Stimulated activated CD8-positive, alpha-beta memory T cell treated with anti-CD3 and anti-CD28 coated beads, Interleukin-12 subunit alpha, Interleukin-12 subunit beta, amount 100 ng/mL, for 1 hour (primary cell): ENCODE results near the gene ASB16.
"Not testable (repeated sequence)": the region's sequence is repeated elsewhere in the genome, so short reads cannot be mapped to it uniquely, and the experiment has no call there.

Experiments used
- DNase-seq: peaks from one replicate; pipeline ENCODE4 v3.0.0-alpha.2; 2020; ENCODE audit warnings: low read depth

Gene ASB16

GRCh38 chr17:44147812-44148211, 22.7 kb upstream of the ASB16 start:
- DNase-seq: no peak

DNA sequence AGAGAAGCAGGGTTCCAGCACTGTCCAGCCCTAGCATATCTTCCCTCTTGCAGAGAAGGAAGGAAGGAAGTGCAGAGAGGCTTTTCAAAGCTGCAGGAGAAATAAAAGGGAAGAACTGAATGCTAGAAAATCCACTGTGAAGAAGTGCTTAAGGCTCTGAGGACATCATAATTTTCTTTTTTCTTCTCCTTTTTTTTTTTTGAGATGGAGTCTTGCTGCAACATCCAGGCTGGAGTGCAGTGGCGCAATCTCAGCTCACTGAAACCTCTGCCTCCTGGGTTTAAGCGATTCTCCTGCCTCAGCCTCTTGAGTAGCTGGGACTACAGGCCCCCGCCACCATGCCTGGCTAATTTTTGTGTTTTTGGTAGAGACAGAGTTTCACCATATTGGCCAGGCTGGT, 21.4 kb upstream of the ASB16 start:
- DNase-seq: not testable (repeated sequence)

DNA sequence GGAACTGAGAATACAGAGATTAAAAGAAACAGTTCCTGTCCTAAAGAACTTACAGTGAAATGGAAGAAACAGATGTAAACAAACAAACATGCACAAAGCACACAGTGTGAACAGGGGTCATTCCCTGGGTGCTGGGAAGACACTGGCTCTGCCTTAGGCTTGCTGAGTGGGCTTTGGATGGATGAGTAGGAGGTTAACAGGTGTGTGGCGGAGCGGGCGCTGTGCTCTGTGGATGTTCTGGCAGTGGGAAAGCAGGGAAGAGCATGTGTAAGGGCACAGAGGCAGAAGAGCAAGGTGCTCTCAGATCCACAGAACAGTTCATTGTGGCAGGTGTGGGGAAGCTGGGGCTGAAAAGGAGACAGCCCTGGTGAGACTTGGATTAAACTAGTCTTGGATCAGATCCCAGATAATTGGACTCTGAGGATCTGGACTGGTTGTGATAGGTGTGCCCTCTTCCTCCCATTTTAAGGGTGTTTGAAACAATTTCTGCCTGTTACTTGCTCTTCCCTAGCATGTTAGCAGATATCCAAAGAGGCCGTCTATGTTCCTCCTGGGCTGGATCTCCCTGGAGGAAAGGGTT, 20.7 kb upstream of the ASB16 start:
- DNase-seq: no peak

GRCh38 chr17:44152875-44153274, 17.6 kb upstream of the ASB16 start:
- DNase-seq: no peak

DNA sequence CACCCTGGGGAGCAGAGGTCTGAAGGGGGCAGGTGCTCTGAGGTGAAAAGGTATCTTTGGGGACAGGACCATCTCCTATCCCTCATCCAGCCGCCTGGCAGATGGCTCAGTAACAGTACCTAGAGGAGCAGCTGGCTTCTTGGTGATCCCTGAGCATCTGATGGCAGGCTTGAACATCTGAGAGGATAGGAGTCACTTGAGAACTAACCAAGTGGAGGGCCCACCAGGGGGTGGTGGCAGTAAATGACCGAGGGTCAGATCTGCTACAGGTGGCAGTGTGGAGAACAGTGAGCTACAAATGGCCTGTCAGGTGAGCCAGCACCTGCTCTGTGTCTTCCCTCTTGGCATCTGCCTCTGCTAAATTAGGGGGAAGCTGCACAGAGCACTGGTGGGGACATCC, 15.0 kb upstream of the ASB16 start:
- no peak for DNase-seq

- DNase-seq: peak; percentile 11
Measured at GRCh38 chr17:44159519-44160210, 10.8 kb upstream of the ASB16 start.

DNA sequence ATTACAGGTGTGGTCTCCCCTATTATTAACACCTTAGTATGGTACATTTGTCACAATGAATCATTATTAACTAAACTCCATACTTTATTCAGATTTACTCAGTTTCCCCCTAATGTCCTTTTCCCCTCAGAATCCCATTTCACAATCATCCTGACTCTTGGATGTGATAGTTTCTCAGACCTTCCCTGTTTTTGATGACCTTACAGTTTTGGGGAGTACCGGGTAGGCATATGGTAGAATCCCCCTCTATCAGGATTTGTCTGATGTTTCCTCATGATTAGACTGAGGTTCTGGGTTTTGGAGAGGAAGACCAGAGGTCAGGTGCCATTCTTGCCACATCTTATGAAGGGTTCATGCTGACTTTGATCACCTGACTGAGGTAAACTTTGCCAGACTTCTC, 6.0 kb upstream of the ASB16 start:
- DNase-seq: no peak

DNA sequence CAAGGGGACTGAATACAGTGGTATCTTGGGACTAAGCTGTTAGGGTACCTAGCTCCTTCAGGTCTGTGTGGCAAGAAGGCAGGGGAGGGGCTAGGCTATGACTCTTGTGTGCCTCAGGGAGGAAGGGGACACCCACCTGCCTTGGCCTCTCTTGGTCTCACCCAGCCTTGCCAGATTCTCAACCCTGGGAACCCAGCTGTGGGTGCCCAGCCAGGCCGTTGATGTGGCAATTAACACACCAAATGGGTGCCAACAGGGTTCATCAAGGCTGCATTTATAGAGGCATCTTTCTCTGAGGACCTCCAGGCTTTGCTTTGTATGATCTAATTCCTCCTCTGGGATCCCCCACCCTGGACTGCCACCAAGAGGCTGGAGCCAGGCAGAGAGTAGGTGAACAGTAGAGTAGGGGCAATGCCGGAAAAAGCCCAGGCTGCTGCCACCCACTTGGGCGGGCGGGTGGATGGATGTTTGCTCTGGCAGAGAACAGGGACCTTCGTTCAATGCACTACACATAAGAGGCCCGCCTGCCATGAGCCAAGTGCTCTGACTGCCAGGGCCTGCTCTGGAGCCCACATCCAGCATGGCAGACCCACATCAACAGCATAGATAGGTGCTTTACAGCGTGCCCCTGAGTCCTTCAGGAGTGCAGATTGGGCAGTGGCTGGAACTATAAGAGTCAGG, 3.2 kb upstream of the ASB16 start:
- DNase-seq: no peak

DNA sequence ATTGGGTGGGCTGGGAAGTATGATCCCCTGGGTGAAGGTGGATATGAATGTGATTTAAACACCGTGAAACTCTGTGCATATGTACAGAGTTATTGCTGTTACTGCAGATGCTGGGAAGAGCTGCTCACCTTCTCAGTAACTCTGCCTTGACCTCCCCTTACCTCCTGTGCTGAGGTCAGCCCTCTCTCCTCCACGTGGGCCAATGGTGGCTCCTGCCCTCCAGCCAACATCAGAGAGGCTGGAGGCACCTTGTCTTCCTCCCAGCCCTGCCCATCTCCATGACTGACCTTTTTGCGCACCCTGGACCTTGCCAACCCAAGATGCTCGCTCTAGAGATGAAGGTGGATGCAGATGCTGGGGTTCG, 387 bp upstream of the ASB16 start:
- DNase-seq: no peak

DNA sequence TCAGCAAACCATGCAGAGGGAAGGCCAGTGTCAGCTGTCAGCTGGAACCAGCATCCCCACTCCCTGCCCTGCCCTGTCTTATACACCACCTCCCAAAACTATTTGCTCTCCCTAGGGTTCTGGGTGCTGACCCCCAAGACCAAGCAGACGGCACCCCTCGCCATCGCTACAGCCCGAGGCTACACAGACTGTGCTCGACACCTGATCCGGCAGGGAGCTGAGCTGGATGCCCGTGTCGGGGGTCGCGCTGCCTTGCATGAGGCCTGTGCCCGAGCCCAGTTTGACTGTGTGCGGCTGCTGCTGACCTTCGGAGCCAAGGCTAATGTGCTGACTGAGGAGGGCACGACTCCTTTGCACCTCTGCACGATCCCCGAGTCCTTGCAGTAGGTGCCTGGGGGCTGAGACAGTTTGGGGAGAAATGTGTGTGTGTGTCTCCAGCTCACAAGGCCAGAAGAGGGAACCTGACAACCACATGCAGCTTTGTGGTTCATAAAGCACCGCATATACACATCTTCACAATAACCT, 1.5 kb downstream of the ASB16 start:
- DNase-seq: no peak

DNA sequence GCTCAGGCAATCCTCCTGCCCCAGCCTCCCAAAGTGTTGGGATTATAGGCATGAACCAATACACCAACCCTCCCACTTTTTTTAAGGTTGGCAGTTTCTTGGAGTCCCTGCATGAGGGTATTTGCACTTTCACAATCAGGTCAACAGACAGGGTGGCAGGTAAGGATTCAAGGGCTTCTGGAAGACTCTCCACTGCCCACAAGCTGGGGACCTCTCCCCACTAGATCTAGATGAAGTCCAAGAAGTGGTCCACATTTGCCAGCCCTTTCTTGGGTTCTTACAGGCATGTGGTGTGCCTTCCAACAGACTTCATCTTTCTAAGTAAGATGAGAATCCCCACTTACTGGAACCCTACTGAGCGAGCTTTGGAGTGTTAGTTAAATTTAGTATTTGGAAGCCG, 3.9 kb downstream of the ASB16 start:
- no peak for DNase-seq

DNA sequence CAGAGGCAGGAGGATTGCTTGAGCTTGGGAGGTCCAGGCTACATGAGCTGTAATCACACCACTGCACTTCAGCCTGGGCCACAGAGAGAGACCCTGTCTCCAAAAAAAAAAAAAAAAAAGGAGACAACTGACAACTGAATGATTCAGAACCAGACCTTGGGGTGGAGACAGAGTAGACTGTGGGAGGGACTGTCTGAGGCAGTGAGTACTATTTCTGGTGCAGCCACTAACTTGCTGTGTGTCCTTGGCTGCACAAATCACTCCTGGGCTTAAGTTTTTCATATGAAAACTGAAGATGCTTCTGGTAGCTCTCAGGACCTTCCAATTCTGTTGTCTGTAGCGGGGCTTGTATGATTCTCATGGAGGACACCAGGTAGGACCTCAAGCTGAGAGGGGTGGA, 5.8 kb downstream of the ASB16 start:
- DNase-seq: no peak

DNA sequence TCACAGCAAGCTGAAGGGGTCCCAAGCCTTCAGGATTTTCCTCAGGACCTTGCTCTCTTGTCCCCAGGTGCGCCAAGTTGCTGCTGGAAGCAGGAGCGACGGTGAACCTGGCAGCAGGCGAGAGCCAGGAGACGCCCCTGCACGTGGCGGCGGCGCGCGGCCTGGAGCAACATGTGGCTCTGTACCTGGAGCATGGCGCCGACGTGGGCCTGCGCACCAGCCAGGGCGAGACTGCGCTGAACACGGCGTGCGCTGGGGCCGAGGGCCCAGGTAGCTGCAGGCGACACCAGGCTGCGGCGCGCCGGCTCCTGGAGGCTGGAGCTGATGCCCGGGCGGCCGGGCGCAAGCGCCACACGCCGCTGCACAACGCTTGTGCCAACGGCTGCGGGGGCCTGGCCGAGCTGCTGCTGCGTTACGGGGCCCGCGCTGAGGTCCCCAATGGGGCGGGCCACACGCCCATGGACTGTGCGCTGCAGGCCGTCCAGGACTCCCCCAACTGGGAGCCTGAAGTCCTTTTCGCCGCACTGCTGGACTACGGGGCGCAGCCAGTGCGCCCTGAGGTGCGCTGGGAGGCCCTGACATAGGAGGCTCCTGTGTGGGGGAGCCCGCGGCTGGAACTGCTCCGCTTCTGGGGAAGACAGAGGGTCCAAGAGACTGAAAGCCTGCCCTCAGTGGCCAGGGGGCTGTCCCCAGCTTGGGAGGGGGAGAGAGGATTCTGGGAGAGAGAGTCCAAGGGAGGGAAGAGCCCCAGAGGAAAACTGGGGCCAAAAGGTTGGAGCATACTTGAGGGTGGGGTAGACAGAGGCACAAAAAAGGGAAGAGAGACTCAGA, 6.4 kb downstream of the ASB16 start:
- no peak for DNase-seq

DNA sequence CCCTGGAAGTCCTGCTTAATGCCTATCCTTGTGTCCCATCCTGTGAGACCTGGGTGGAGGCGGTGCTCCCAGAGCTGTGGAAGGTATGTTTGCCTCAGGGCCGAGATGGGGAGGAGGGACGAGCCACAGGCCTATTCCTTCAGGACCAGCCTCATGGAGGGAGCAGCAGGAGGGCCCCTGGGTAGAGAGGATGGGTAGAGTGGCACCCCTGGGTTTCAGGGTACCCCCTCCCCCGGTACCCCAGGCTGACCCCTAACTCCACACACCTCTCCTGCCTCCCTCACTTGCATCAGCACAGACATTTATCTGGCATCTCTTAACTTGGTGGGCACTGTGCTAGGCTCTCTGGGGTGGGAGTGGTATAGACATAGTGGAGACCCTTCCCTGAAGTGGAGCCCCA, 7.1 kb downstream of the ASB16 start:
- DNase-seq: no peak

DNA sequence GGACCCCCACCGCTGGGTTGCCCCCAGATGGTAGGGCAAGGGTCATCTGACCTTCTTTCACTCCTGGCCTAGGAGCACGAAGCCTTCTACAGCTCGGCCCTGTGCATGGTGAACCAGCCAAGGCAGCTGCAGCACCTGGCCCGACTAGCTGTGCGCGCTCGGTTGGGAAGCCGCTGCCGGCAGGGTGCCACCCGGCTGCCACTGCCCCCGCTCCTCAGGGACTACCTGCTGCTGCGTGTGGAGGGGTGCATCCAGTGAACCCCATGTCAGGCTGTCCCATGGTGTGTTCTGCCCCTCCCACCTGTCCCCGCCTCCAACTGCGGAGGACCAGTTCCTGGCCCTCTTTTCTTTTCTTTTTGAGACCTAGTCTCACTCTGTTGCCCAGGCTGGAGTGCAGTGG, 7.6 kb downstream of the ASB16 start:
- no peak for DNase-seq

DNA sequence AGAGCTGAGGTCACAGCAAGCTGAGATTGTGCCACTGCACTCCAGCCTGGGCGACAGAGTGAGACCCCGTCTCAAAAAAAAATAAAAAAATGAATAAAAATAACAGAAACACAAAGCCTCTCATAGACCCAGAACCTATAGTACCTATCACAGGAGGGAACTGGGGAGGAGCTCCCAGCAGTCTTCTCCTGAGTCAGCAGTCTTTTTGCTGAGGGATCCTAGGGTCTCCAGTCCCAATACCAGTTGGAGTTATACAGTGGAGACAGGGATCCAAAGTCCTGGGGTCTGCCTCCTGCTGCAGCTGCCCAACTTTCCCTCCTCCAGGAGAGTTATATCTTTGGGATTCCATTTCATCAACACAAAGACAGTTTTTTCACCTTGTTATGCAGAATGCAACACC, 12.5 kb downstream of the ASB16 start:
- no peak for DNase-seq

DNA sequence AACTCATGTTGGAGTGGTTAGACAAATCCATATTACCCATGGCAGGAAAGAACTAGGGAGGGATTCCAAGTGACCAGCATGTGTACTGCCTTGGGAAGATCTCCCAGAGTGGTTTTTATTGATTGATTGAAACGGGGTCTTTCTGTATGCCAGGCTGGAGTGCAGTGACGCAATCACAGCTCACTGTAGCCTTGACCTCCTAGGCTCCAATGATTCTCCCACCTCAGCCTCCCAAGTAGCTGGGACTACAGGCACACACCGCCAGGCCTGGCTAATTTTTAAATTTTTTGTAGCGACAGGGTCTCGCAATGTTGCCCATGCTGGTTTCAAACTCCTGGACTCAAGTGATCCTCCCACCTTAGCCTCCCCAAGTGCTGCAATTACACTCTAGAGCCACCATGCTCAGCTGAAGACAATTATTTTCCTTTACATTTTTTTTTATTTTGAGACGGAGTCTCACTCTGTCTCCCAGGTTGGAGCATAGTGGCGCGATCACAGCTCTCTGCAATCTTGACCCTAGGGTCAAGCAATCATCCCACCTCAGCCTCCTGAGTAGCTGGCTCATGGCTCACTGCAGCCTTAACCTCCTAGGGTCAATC, 13.8 kb downstream of the ASB16 start:
- no peak for DNase-seq

DNA sequence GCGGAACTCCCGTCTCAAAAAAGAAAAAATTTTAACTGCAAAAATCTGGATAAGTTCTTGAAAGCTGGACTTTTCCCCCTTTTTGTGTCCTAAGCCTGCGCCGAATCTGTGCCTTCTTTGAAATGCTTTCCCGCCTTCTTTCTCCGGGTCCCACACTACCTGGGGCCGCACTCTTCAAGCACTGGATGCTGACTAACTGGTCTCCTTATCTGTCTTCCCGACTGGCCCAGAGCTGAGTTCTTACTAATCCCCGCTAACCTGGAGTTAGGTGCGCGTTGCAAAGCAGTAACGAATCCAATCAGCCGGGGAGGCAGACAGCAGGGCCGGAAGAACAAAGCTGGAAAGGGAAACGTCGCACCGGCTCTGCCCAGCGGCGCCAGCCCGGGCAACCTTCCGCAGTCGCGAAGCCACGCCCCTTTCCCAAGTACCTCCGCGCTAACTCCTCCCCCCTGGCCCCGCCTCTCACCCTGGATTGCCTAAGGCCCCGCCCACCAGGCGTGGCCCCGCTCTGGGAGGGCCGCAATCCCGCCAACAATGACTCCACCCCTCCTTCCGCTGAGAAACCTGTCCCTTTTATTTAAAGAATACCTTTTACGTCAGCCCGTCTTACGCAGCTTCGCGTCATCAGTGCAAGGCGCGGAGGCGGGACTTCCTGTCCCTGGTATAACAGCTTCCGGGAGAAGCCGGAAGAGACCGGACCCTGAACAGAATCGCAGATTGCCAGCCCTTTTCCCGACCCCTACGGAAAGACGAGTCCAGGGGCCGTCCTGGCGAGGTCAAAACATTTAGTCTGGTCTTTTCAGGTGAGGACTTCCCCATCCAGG, 16.0 kb downstream of the ASB16 start, which contains the start of gene TMUB2:
TMUB2 (plus strand) TSS at position 666 of the 824 bp plus-strand sequence. CDS start 737 bp downstream, outside the sequence.
- DNase-seq: peak; percentile 99

- DNase-seq: no peak
Measured at GRCh38 chr17:44187131-44187899, 16.8 kb downstream of the ASB16 start.
